ENCODE results near the gene CSNK2A2.

CSNK2A2 gene

GRCh38 chr16:58109330-58109729, 88.6 kb downstream of the CSNK2A2 start:
- no peak for DNase-seq
